Measurements from ENCODE around the gene SMPD3.

DNA sequence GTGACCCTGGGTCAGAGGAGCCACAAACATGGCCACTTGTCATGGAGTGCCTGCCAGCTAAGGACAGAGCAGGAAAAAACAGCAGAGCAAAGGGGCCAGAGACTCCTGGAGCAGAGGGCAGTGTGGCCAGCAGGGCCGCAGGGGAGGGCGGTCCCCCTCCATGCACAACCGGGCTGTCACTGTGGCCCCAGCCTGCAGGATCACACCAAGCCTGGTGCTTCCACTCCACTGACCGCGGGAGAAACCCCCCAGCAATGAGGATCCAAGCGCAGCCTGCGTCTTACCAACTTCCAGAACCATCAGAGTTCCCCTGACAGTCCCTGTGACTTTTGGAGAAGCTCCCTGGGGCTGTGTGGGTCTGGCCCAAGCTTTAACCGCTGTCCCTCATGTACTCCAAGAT lies 75.5 kb downstream of the SMPD3 start:
- TF ChIP-seq, protein P1, sequence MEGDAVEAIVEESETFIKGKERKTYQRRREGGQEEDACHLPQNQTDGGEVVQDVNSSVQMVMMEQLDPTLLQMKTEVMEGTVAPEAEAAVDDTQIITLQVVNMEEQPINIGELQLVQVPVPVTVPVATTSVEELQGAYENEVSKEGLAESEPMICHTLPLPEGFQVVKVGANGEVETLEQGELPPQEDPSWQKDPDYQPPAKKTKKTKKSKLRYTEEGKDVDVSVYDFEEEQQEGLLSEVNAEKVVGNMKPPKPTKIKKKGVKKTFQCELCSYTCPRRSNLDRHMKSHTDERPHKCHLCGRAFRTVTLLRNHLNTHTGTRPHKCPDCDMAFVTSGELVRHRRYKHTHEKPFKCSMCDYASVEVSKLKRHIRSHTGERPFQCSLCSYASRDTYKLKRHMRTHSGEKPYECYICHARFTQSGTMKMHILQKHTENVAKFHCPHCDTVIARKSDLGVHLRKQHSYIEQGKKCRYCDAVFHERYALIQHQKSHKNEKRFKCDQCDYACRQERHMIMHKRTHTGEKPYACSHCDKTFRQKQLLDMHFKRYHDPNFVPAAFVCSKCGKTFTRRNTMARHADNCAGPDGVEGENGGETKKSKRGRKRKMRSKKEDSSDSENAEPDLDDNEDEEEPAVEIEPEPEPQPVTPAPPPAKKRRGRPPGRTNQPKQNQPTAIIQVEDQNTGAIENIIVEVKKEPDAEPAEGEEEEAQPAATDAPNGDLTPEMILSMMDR (IDR thresholded peaks at IDR 0.05 in 2 of 3, conservative IDR thresholded peaks at IDR 0.05 in 1 of 3; ENCODE audit: borderline replicate concordance in 1 of 3, insufficient read depth in 1 of 3, low read depth in 2 of 3, low read length in 2 of 3), result no peak
- TF ChIP-seq SP1 (IDR thresholded peaks at IDR 0.05; ENCODE audit: low read depth), result no peak
- TF ChIP-seq, protein P2, sequence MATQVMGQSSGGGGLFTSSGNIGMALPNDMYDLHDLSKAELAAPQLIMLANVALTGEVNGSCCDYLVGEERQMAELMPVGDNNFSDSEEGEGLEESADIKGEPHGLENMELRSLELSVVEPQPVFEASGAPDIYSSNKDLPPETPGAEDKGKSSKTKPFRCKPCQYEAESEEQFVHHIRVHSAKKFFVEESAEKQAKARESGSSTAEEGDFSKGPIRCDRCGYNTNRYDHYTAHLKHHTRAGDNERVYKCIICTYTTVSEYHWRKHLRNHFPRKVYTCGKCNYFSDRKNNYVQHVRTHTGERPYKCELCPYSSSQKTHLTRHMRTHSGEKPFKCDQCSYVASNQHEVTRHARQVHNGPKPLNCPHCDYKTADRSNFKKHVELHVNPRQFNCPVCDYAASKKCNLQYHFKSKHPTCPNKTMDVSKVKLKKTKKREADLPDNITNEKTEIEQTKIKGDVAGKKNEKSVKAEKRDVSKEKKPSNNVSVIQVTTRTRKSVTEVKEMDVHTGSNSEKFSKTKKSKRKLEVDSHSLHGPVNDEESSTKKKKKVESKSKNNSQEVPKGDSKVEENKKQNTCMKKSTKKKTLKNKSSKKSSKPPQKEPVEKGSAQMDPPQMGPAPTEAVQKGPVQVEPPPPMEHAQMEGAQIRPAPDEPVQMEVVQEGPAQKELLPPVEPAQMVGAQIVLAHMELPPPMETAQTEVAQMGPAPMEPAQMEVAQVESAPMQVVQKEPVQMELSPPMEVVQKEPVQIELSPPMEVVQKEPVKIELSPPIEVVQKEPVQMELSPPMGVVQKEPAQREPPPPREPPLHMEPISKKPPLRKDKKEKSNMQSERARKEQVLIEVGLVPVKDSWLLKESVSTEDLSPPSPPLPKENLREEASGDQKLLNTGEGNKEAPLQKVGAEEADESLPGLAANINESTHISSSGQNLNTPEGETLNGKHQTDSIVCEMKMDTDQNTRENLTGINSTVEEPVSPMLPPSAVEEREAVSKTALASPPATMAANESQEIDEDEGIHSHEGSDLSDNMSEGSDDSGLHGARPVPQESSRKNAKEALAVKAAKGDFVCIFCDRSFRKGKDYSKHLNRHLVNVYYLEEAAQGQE (IDR thresholded peaks at IDR 0.05; ENCODE audit: low read depth), result no peak
- no peak for TF ChIP-seq POLR2A (IDR thresholded peaks at IDR 0.05; ENCODE audit: borderline replicate concordance, extremely low read depth, insufficient read depth, insufficient read length)
- no peak for TF ChIP-seq EGR1 (IDR thresholded peaks at IDR 0.05; ENCODE audit: low read depth)

Measured in HCT116 (cell line).